Naive thymus-derived CD8-positive, alpha-beta T cell (primary cell): ENCODE data around the gene OPRL1. TPM values are rescaled to one million over a fixed set of nuclear protein-coding genes. Genes with fewer than 3 reads are reported as not detected.

ENCODE experiments used
- ATAC-seq, 2 donors: fragments of 150-1000 bp; cut with Tn5 transposase in 1 of 2; sonication (Bioruptor Pico), chemical (Tn5 transposase) in 1 of 2; 1 replicate in 1 of 2; 2 replicates in 1 of 2; pipeline ENCODE4 v1.10.0; 2021; ENCODE audit warnings: mild to moderate bottlenecking in 2 of 2, moderate library complexity in 2 of 2
- POLR2A ChIA-PET: fragments of 350-600 bp; sonication (Branson Sonifier 250); formaldehyde crosslinking; loops from one replicate; lab custom pipeline; 2021; ENCODE audit warnings: antibody characterized with exemption; lab: Charles Lee
- DNase-seq, 10 donors: peaks; one replicate each; pipeline versions ENCODE4 v3.0.0 to v3.0.0-alpha.2; 2020 to 2022
- H3K27ac Mint-ChIP-seq, 10 donors: one replicate each; pipeline ENCODE4 v1.8.0; 2020 to 2022; ENCODE audit warnings: mild to moderate bottlenecking in 10 of 10, mixed read lengths in 10 of 10, moderate library complexity in 4 of 10, inconsistent platforms in 1 of 10
- H3K27me3 Mint-ChIP-seq, 5 donors: one replicate each; pipeline ENCODE4 v1.8.0; 2021 to 2022; ENCODE audit warnings: mixed read lengths in 5 of 5
- H3K36me3 Mint-ChIP-seq, 3 donors: one replicate each; pipeline ENCODE4 v1.8.0; 2020 to 2022; ENCODE audit warnings: mixed read lengths in 3 of 3, mild to moderate bottlenecking in 2 of 3, inconsistent platforms in 1 of 3
- H3K4me1 Mint-ChIP-seq, 4 donors: one replicate each; pipeline ENCODE4 v1.8.0; 2021 to 2022; ENCODE audit warnings: mixed read lengths in 4 of 4
- H3K4me3 Mint-ChIP-seq, 10 donors: one replicate each; pipeline ENCODE4 v1.8.0; 2020 to 2022; ENCODE audit warnings: mild to moderate bottlenecking in 10 of 10, mixed read lengths in 10 of 10, moderate library complexity in 6 of 10, inconsistent platforms in 1 of 10
- H3K9me3 Mint-ChIP-seq, 9 donors: one replicate each; pipeline ENCODE4 v1.8.0; 2020 to 2022; ENCODE audit warnings: mixed read lengths in 9 of 9, mild to moderate bottlenecking in 3 of 9, inconsistent platforms in 1 of 9, moderate library complexity in 1 of 9
- microRNA-seq: library from miRNA; unstranded; fragments of <30 nt; microRNA quantifications from one replicate; pipeline ENCODE4 v1.2.0, GENCODE V29; 2022; ENCODE audit warnings: borderline microRNAs expressed
- polyA plus RNA-seq, 3 donors: library from polyadenylated mRNA; unstranded; fragments of 300-500 nt; fragmentation: Illumina TruSeq; gene quantifications; one replicate each; pipeline ENCODE4 v1.2.3, GENCODE V29; 2021
- total RNA-seq, 8 experiments: library from RNA in 2 of 8; stranded (reverse) in 2 of 8; gene quantifications; one replicate each; pipeline ENCODE4 v1.2.3 and lab custom pipeline; 2021 to 2026

The OPRL1 gene
- total and polyA plus RNA-seq, 5 experiments from 2014 or later = 0.77 to 1.6 (median 0.91) TPM

- H3K27me3 Mint-ChIP-seq = peaks cover 0 to 14% (median 1%) of the 10 kb centered on the region in 5 donors
- ATAC-seq = no peak
- H3K9me3 Mint-ChIP-seq = peaks cover 0 to 14% (median 10%) of the 10 kb centered on the region in 9 donors
- H3K27ac Mint-ChIP-seq = no peak overlapping the region
- H3K36me3 Mint-ChIP-seq = peaks cover 0 to 11% (median 4%) of the 10 kb centered on the region in 3 donors
- POLR2A ChIA-PET = no interaction called here
- no peak for DNase-seq
- H3K4me1 Mint-ChIP-seq = peaks cover 0 to 5% (median under 1%) of the 10 kb centered on the region in 4 donors
- no peak overlapping the region for H3K4me3 Mint-ChIP-seq
Observed at GRCh38 chr20:64149141-64149540, 69.3 kb downstream of the OPRL1 start.

- Mint-ChIP-seq H3K27ac (peak overlapping the region in 1 of 10 donors; percentile 46), H3K36me3 (peaks cover 0 to 3% (median 2%) of the 10 kb centered on the region in 3 donors), H3K4me3 (no peak overlapping the region), H3K4me1 (peaks cover 0 to 5% (median under 1%) of the 10 kb centered on the region in 4 donors), H3K27me3 (peaks cover 0 to 11% (median 0%) of the 10 kb centered on the region in 5 donors), H3K9me3 (peaks cover 0 to 5% (median 2%) of the 10 kb centered on the region in 9 donors)
- no peak for ATAC-seq
- no peak for DNase-seq
- POLR2A ChIA-PET = no interaction called here
Observed at GRCh38 chr20:64149809-64150560, 70.1 kb downstream of the OPRL1 start.

Small RNAs within 50 kb of the gene (microRNA-seq; reads per million reads assigned to microRNA genes)
- gene MIR6813 = not detected

Other genes starting within 250 kb of the OPRL1 start
- not detected for gene ZBTB46, start 248.8 kb upstream of the OPRL1 start, total RNA-seq
- gene ZBTB46, start 248.8 kb upstream of the OPRL1 start, polyA plus RNA-seq = under 1 TPM; 0.06 to 0.08 (median 0.06) TPM
- gene ABHD16B, start 218.6 kb upstream of the OPRL1 start, total RNA-seq = not detected
- gene ABHD16B, start 218.6 kb upstream of the OPRL1 start, polyA plus RNA-seq = under 1 TPM; 0.29 to 0.60 (median 0.57) TPM
- 10 to 100 TPM; 39.3 to 42.0 TPM for gene TPD52L2, start 214.8 kb upstream of the OPRL1 start, total RNA-seq
- gene TPD52L2, start 214.8 kb upstream of the OPRL1 start, polyA plus RNA-seq = 10 to 100 TPM; 56.4 to 79.0 (median 68.3) TPM
- gene DNAJC5, start 185.0 kb upstream of the OPRL1 start, total RNA-seq = 10 to 100 TPM; 51.8 to 52.9 TPM
- 1 to 10 TPM; 4.7 to 7.1 (median 6.7) TPM for gene DNAJC5, start 185.0 kb upstream of the OPRL1 start, polyA plus RNA-seq
- gene UCKL1, start 123.7 kb upstream of the OPRL1 start, total RNA-seq = 10 to 100 TPM; 48.2 to 50.9 TPM
- gene UCKL1, start 123.7 kb upstream of the OPRL1 start, polyA plus RNA-seq = 10 to 100 TPM; 19.8 to 28.3 (median 21.0) TPM
- gene ZNF512B, start 110.2 kb upstream of the OPRL1 start, total RNA-seq = 10 to 100 TPM; 17.7 to 19.4 TPM
- gene ZNF512B, start 110.2 kb upstream of the OPRL1 start, polyA plus RNA-seq = 1 to 10 TPM in 1 of 3 donors, under 1 TPM in 2; 0.57 to 1.5 (median 0.59) TPM
- gene SAMD10, start 100.4 kb upstream of the OPRL1 start, total RNA-seq = 1 to 10 TPM; 7.7 to 9.3 TPM
- 10 to 100 TPM in 1 of 3 donors, 1 to 10 TPM in 2; 7.4 to 15.4 (median 8.9) TPM for gene SAMD10, start 100.4 kb upstream of the OPRL1 start, polyA plus RNA-seq
- 10 to 100 TPM; 91.1 to 93.3 TPM for gene PRPF6, start 99.0 kb upstream of the OPRL1 start, total RNA-seq
- 100 to 1,000 TPM in 1 of 3 donors, 10 to 100 TPM in 2; 67.2 to 110 (median 85.9) TPM for gene PRPF6, start 99.0 kb upstream of the OPRL1 start, polyA plus RNA-seq
- 1 to 10 TPM; 5.6 to 5.8 TPM for gene C20orf204, start 43.9 kb upstream of the OPRL1 start, total RNA-seq
- gene C20orf204, start 43.9 kb upstream of the OPRL1 start, polyA plus RNA-seq = under 1 TPM in 1 of 3 donors, not detected in 2; 0.54 TPM
- gene SOX18, start 30.4 kb upstream of the OPRL1 start, total RNA-seq = not detected
- not detected for gene SOX18, start 30.4 kb upstream of the OPRL1 start, polyA plus RNA-seq
- 10 to 100 TPM; 42.0 to 42.7 TPM for gene TCEA2, start 16.9 kb upstream of the OPRL1 start, total RNA-seq
- 10 to 100 TPM; 22.5 to 33.0 (median 32.1) TPM for gene TCEA2, start 16.9 kb upstream of the OPRL1 start, polyA plus RNA-seq
- 10 to 100 TPM; 16.9 to 20.7 TPM for gene RGS19, start 564 bp upstream of the OPRL1 start, total RNA-seq
- 10 to 100 TPM; 50.9 to 67.5 (median 59.4) TPM for gene RGS19, start 564 bp upstream of the OPRL1 start, polyA plus RNA-seq
- gene LKAAEAR1, start 4.3 kb downstream of the OPRL1 start, total RNA-seq = not detected
- 1 to 10 TPM in 1 of 3 donors, under 1 TPM in 1, not detected in 1; 0.63 to 1.1 TPM for gene LKAAEAR1, start 4.3 kb downstream of the OPRL1 start, polyA plus RNA-seq
- not detected for gene NPBWR2, start 27.5 kb downstream of the OPRL1 start, total RNA-seq
- not detected for gene NPBWR2, start 27.5 kb downstream of the OPRL1 start, polyA plus RNA-seq
- gene MYT1, start 84.4 kb downstream of the OPRL1 start, total RNA-seq = not detected
- gene MYT1, start 84.4 kb downstream of the OPRL1 start, polyA plus RNA-seq = not detected
- 100 to 1,000 TPM; 229 to 231 TPM for gene PCMTD2, start 175.7 kb downstream of the OPRL1 start, total RNA-seq
- 10 to 100 TPM; 63.1 to 80.2 (median 74.4) TPM for gene PCMTD2, start 175.7 kb downstream of the OPRL1 start, polyA plus RNA-seq